Erythroblast (primary cell): ENCODE results near the gene TAAR9.

Experiments used
- DNase-seq, 2 experiments: peaks; one replicate each; lab custom pipeline; 2025; lab: John Stamatoyannopoulos, UW
- GATA1 ChIP-seq: IDR thresholded peaks from 2 replicates; pipeline ENCODE4 v1.6.1; 2011; ENCODE audit warnings: low read depth, mild to moderate bottlenecking, control low read depth, low read length, moderate library complexity
- POLR2A ChIP-seq: IDR thresholded peaks from 2 replicates; pipeline ENCODE4 v1.6.1; 2011; ENCODE audit warnings: mild to moderate bottlenecking, low read length

The TAAR9 gene

GRCh38 chr6:132584698-132585097 lies 46.6 kb downstream of the TAAR9 start:
- no peak for TF ChIP-seq POLR2A
- no peak for TF ChIP-seq GATA1
- no peak for DNase-seq

GRCh38 chr6:132587424-132587823 lies 49.3 kb downstream of the TAAR9 start:
- no peak for DNase-seq
- TF ChIP-seq GATA1 (no peak), POLR2A (no peak)
